HG03175 (cell line): Measurements from ENCODE around the gene ALKAL2.

ENCODE experiments used
- ATAC-seq: cut with Tn5 transposase; IDR thresholded peaks from one replicate; pipeline ENCODE4 v1.9.1; 2021; ENCODE audit warnings: mild to moderate bottlenecking, moderate library complexity; ENCODE audit not compliant: unreplicated experiment

Gene ALKAL2

DNA sequence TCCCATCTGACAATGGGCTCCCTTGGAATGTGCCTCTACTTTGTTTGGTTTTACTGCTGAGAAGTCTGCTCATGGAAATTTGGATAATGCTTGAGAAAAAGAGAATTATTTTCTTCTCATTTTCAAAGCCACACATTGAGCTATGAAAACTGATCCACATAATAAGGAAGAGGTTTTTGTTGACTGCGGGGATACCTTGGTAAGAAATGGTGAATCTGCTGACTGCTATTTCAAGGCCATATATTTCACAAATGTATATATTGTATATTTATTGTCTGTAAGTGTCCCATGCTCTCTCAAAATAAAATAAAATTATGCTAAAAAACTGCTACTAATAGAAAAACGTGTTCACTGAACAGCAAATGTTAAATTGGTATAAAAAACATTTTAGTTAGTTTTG is 39.2 kb downstream of the ALKAL2 start:
- no peak for ATAC-seq

- ATAC-seq, result peak; percentile 74
Observed at GRCh38 chr2:246489-247144, 41.3 kb downstream of the ALKAL2 start.

GRCh38 chr2:244547-244946 is 43.3 kb downstream of the ALKAL2 start:
- ATAC-seq, result no peak

GRCh38 chr2:238869-239268 is 49.0 kb downstream of the ALKAL2 start:
- ATAC-seq, result no peak

DNA sequence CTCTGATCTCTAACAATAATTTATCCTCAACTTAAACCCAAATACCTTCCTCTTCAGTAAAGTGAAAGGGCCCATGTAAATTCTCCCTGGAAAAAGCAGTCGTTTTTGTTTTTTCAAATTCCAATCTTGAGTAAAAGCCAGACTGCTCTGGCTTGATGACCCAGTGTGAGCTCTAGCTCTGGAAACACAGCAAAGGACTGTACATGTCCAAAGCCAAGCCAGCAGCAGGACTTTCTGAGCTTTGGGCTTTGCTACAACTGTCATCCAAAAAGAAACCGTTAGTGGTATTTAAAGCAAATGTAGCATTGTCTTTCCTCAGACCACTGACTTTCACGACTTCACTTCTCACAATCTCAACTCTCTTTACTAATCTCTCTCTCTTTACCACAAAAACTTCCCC is 49.5 kb downstream of the ALKAL2 start:
- no peak for ATAC-seq

- no peak for ATAC-seq
Observed at GRCh38 chr2:237878-238277, 50.0 kb downstream of the ALKAL2 start.

GRCh38 chr2:236993-237539 is 50.8 kb downstream of the ALKAL2 start:
- no peak for ATAC-seq

GRCh38 chr2:234421-234820 is 53.5 kb downstream of the ALKAL2 start:
- ATAC-seq, result no peak

DNA sequence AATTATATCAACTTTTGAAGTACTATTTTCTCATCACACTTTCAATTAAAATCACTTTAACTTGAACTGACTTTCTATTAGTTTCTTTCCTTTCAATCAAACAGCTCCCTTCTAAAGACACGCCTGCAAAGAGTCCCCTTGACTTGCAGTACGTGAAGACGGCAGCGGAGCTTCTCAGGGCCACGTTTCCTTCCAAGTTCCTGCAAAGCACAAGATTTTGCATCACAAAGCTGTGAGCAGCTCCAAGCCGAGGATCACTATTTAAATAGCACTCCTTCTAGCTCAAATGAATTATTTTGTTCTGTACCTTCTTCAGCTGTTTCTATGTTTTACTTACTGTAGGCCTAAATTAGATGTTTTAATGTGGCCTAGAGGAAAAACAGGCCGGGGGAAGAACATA is 54.9 kb downstream of the ALKAL2 start:
- no peak for ATAC-seq

GRCh38 chr2:231521-232185 is 56.2 kb downstream of the ALKAL2 start:
- ATAC-seq, result no peak
